OCI-LY1 (cell line): ENCODE measurements around the gene WDR70.

Source experiments
- CTCF ChIP-seq: fragments of 200-600 bp; sonication (generic), shearing (Covaris generic); IDR thresholded peaks from 2 replicates; pipeline ENCODE4 v1.5.1; 2017; ENCODE audit warnings: mild to moderate bottlenecking, antibody characterized with exemption, low read length, moderate library complexity, mixed read lengths
- EZH2 ChIP-seq: fragments of 200-600 bp; sonication (generic), shearing (Covaris generic); IDR thresholded peaks from 2 replicates; pipeline ENCODE4 v1.8.0; 2017; ENCODE audit warnings: borderline replicate concordance, mixed run types, mild to moderate bottlenecking, antibody characterized with exemption, low read length, moderate library complexity, mixed read lengths

- no peak for TF ChIP-seq EZH2
- no peak for TF ChIP-seq CTCF
These were observed 341.4 kb downstream of the WDR70 start for GRCh38 chr5:37720550-37720952.
